Testis (tissue), 3 donors: ENCODE data around the gene RABL3. TPM values are rescaled to one million over a fixed set of nuclear protein-coding genes. Genes with fewer than 3 reads are reported as not detected.

Experiments used
- DNase-seq: peaks from one replicate; pipeline ENCODE4 v3.0.0-alpha.2; 2019
- H3K27ac ChIP-seq, 2 donors: fragments of 200-600 bp; sonication (generic); one replicate each; pipeline ENCODE4 v1.5.1; 2019
- H3K27me3 ChIP-seq: fragments of 200-600 bp; sonication (generic); one replicate; pipeline ENCODE4 v1.5.1; 2019
- H3K36me3 ChIP-seq: fragments of 200-600 bp; sonication (generic); one replicate; pipeline ENCODE4 v1.5.1; 2017; ENCODE audit warnings: low read depth; ENCODE audit errors: missing control alignments
- H3K4me1 ChIP-seq: fragments of 200-600 bp; sonication (generic); one replicate; pipeline ENCODE4 v1.5.1; 2019
- H3K4me3 ChIP-seq, 2 donors: fragments of 200-600 bp; sonication (generic); one replicate each; pipeline ENCODE4 v1.5.1; 2017 to 2019
- H3K9me3 ChIP-seq: fragments of 200-600 bp; sonication (generic); one replicate; pipeline ENCODE4 v1.5.1; 2017
- POLR2A ChIP-seq: fragments of 450-650 bp; IDR thresholded peaks from one replicate; pipeline ENCODE4 v1.6.1; 2017; ENCODE audit warnings: antibody characterized with exemption, mild to moderate bottlenecking, moderate library complexity
- WGBS, 2 donors: methylation state at CpG; one replicate each; pipeline ENCODE4 v1.1.5; 2018; 5-methylcytosine and 5-hydroxymethylcytosine counted together
- intact Hi-C: fragments of 100-400 bp; cut with DNase I; formaldehyde crosslinking; loops from one replicate; pipeline ENCODE4 v1.15.1; 2023; ENCODE audit warnings: low total_unique reads
- polyA plus RNA-seq: library from polyadenylated mRNA; stranded (reverse); fragments of 350-450 nt; fragmentation: Illumina TruSeq; extraction: RNeasy Lipid Tissue Mini Kit (QIAGEN cat#74804); gene quantifications from one replicate; pipeline ENCODE4 v1.2.3, GENCODE V29; 2014; ENCODE audit warnings: low read depth, low replicate concordance; ENCODE audit not compliant: insufficient read depth
- total RNA-seq, 2 donors: library from RNA; depleted of rRNA; stranded (reverse); fragments of >200 nt; gene quantifications; one replicate each; pipeline ENCODE4 v1.2.3, GENCODE V29; 2016
- TF ChIP-seq, protein P1 (sequence below), 3 experiments: fragments of 450-650 bp in 2 of 3; fragments of 200-600 bp in 1 of 3; sonication (generic) in 1 of 3; IDR thresholded peaks; one replicate each; pipeline ENCODE4 v1.5.1; 2016 to 2019; ENCODE audit warnings: antibody characterized with exemption in 3 of 3, mild to moderate bottlenecking in 2 of 3, moderate library complexity in 1 of 3

Gene RABL3
- total and polyA plus RNA-seq, 3 donors from 2014 or later = 11.1 to 19.6 (median 11.3) TPM

DNA sequence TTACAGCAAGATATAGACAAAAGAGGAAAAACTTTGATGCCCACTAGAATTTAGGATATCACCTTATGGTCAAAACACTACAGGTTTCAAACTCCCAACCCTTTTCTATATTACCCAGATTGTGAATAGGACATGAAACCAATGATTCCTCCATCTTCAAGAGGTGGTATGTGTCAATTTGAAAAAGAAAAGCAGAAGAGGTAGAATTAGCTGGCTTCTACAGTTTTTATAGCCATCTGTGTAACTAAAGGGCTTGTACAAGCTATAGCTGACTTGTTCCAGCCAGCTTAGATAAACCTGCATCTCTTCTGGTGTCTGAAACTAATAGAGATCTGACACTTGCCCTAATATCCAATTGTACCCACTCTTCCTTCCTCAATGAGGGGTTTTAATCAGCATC lies 35.4 kb downstream of the RABL3 start:
- no peaks in the 10 kb centered on the region for H3K4me1 ChIP-seq
- no peaks in the 10 kb centered on the region for H3K36me3 ChIP-seq
- no peak overlapping the region for H3K4me3 ChIP-seq
- no peak overlapping the region for H3K27ac ChIP-seq
- TF ChIP-seq, protein P1, sequence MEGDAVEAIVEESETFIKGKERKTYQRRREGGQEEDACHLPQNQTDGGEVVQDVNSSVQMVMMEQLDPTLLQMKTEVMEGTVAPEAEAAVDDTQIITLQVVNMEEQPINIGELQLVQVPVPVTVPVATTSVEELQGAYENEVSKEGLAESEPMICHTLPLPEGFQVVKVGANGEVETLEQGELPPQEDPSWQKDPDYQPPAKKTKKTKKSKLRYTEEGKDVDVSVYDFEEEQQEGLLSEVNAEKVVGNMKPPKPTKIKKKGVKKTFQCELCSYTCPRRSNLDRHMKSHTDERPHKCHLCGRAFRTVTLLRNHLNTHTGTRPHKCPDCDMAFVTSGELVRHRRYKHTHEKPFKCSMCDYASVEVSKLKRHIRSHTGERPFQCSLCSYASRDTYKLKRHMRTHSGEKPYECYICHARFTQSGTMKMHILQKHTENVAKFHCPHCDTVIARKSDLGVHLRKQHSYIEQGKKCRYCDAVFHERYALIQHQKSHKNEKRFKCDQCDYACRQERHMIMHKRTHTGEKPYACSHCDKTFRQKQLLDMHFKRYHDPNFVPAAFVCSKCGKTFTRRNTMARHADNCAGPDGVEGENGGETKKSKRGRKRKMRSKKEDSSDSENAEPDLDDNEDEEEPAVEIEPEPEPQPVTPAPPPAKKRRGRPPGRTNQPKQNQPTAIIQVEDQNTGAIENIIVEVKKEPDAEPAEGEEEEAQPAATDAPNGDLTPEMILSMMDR (IDR thresholded peaks at IDR 0.05) = no peak
- no peak for TF ChIP-seq POLR2A
- H3K27me3 ChIP-seq = no peaks in the 10 kb centered on the region
- H3K9me3 ChIP-seq = no peaks in the 10 kb centered on the region
- intact Hi-C loops = no loop called here
- no peak for DNase-seq

DNA sequence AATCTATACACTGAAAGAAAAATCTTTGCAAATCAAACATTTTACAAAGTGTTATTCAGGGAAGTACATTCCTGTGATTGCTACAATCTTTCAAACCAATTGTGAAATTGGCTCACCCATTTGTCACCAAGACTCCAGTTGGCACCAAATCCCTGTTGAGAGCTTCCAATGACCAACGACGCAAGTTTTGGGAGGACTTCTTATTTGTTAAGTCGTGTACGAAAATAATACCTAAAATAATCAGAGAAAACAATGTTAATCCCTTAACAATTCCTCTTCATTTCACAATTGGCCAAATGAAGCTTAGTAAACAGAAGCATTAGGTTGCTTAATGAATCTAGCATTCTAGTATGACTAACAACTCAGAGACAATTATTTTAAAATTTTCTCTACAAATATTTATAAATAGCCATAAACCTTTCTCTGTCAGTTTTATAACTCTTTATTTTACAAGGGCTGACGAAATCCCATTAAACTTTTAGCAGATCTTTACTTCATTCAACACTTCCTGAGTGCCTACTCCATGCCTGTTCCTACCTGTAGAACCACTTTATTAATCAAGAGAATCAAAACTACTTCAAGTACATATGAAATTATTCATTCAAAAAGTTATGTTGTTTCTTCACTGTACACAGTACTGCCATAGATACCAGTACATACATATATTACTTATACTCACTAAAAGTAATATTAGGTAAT lies 36.3 kb downstream of the RABL3 start:
- H3K36me3 ChIP-seq = no peaks in the 10 kb centered on the region
- H3K27me3 ChIP-seq = no peaks in the 10 kb centered on the region
- 69 to 78% methylated on average over 5 of the region's 5 CpGs for WGBS, 2 donors
- intact Hi-C loops = no loop called here
- H3K4me1 ChIP-seq = no peaks in the 10 kb centered on the region
- H3K27ac ChIP-seq = no peak overlapping the region
- no peaks in the 10 kb centered on the region for H3K9me3 ChIP-seq
- DNase-seq = peak; percentile 23
- TF ChIP-seq, protein P1 (IDR thresholded peaks at IDR 0.05) = no peak
- TF ChIP-seq POLR2A = no peak
- no peak overlapping the region for H3K4me3 ChIP-seq

DNA sequence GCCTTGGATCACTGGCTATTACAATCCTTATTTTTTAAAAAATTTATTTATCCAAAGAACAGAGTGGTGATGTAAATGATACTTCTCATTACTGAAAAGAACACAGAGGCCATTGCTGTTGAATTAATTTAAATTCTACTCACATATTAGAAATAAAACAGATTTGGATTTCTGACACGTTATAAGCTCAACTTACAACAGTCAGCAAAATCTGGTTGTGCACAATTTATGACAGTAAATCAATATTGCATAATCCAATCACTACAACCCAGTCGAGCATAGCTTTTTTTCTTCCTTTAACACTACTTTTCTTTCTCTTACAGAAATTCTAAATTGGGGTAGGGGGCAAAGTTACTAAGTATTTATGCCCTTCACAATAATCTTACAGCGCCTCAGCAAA lies 43.0 kb downstream of the RABL3 start:
- no peak for DNase-seq
- intact Hi-C loops = no loop called here

DNA sequence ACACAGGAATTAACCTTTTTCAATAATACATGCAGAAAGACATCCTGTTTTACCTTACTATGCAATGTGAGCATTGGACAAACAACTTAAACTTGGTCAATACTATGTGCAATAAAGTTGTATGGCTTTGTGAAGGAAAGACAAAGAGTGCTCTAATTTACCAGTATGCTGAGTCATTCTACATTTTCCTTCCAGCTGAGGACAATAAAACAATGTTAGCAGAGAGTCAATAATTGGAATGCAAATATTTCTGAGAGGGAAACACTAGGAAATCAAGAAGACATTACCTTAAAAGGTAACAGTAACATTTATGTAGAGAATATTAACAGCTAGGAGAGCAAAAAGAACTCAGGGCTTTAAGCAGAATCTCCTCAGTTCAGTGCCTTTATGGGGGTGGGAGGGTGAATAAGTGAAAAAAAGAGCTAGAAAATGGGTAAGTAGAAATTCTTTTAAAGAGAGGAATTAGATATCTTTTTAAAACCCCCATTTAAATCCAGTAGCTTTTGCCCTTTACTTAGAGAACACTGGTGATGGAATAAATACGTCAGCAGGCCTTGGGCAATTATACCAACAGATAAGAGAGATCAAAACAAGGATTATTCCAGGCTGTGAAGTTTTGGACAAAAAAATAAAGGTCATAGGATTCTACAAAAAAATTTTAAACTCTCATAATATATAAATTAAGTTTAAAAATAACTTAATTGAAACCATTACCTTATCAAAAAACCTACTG lies 48.7 kb downstream of the RABL3 start:
- Histone ChIP-seq H3K4me3 (no peak overlapping the region), H3K36me3 (no peaks in the 10 kb centered on the region), H3K4me1 (no peaks in the 10 kb centered on the region), H3K27ac (no peak overlapping the region), H3K9me3 (no peaks in the 10 kb centered on the region), H3K27me3 (no peaks in the 10 kb centered on the region)
- intact Hi-C loops = no loop called here
- no peak for DNase-seq
- TF ChIP-seq, protein P1 (IDR thresholded peaks at IDR 0.05) = no peak
- no peak for TF ChIP-seq POLR2A
- 66 to 73% methylated on average over 1 of the region's 1 CpG for WGBS, 2 donors

More for the DNA sequence above, 43.0 kb downstream of the RABL3 start:
- Histone ChIP-seq H3K4me1 (no peaks in the 10 kb centered on the region), H3K36me3 (no peaks in the 10 kb centered on the region), H3K4me3 (no peak overlapping the region), H3K27me3 (no peaks in the 10 kb centered on the region), H3K9me3 (no peaks in the 10 kb centered on the region), H3K27ac (no peak overlapping the region)
- TF ChIP-seq POLR2A = no peak
- WGBS, 2 donors = 70 to 80% methylated on average over 3 of the region's 3 CpGs

DNA sequence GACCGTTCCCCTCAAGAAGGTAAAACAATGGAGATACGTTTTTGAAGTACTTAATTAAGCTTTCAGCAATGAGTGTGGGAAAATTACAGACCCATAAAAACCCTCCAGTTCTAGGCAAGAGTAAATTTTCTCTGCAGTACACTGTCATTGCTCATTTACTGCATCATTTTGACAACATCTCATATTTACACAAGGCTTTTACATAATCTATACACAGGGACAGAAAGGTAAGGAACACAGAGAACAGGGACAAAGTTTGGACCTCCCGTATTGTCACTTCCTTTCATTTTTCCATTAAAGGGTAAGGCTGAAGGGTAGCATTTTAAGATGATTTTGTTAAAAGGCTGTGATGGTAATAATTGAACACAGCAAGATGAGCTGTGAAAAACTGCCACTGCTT lies 52.9 kb downstream of the RABL3 start:
- no peaks in the 10 kb centered on the region for H3K4me1 ChIP-seq
- intact Hi-C loops = no loop called here
- no peak for TF ChIP-seq POLR2A
- TF ChIP-seq, protein P1 (IDR thresholded peaks at IDR 0.05) = no peak
- DNase-seq = no peak
- H3K36me3 ChIP-seq = no peaks in the 10 kb centered on the region
- no peak overlapping the region for H3K27ac ChIP-seq
- H3K9me3 ChIP-seq = no peaks in the 10 kb centered on the region
- WGBS, 2 donors = 90 to 92% methylated on average over 3 of the region's 3 CpGs
- no peak overlapping the region for H3K4me3 ChIP-seq
- no peaks in the 10 kb centered on the region for H3K27me3 ChIP-seq
